Measurements from ENCODE around the gene SPTBN4. TPM values are rescaled to one million over a fixed set of nuclear protein-coding genes. Genes with fewer than 3 reads are reported as not detected.

SPTBN4 gene
- total and polyA plus RNA-seq, 10 of the 15 experiments (the other 5 are each of a cell fraction or from before 2014, with no cell fraction given): 0.04 to 1.1 (median 0.34) TPM; not detected in 1

DNA sequence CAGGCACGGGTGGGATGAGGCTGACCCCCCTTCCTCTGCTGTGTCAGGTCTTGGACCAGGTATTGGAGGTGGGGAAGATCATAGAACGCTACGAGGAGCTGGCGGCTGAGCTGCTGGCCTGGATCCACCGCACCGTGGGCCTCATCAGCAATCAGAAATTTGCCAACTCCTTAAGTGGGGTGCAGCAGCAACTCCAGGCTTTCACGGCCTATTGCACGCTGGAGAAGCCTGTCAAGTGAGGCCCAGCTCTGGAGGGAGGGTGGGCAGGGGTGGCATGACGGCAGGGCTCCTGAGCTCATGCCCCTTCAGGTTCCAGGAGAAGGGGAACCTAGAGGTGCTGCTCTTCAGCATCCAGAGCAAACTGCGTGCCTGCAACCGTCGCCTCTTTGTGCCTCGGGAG is 35.3 kb downstream of the SPTBN4 start:
- Histone ChIP-seq H3K4me2 (ENCODE audit: control insufficient read depth, insufficient read depth) (no peak overlapping the region), H3K27me3 (replicated peaks in 1 of 2; ENCODE audit: control insufficient read depth in 2 of 2, insufficient read depth in 2 of 2, low read length in 1 of 2) (no peaks in the 10 kb centered on the region), H3K36me3 (ENCODE audit: control insufficient read depth in 2 of 2, insufficient read depth in 2 of 2, low read length in 1 of 2) (no peaks in the 10 kb centered on the region), H3K79me2 (ENCODE audit: control insufficient read depth, insufficient read depth, low read length) (no peaks in the 10 kb centered on the region), H3K27ac (ENCODE audit: control insufficient read depth, insufficient read depth) (no peak overlapping the region), H3K9me3 (replicated peaks; ENCODE audit: control insufficient read depth, insufficient read depth, low read length) (no peaks in the 10 kb centered on the region), H3K4me1 (ENCODE audit: control insufficient read depth, insufficient read depth, low read length) (no peaks in the 10 kb centered on the region), H2AFZ (ENCODE audit: control insufficient read depth, low read depth, low read length) (no peak overlapping the region), H3K4me3 (no peak overlapping the region), H3K9ac (ENCODE audit: control insufficient read depth, insufficient read depth, low read length) (no peak overlapping the region), H4K20me1 (ENCODE audit: control insufficient read depth, insufficient read depth) (no peaks in the 10 kb centered on the region)
- DNase-seq (ENCODE audit: low read depth, low spot score): no peak
- BruUV-seq (replicated peaks): no TSS peak
- intact Hi-C loops (cut with micrococcal nuclease; ENCODE audit: unreplicated experiment) (no loop called here), in situ Hi-C loops (cut with MboI) (no loop called here)
- ChIA-PET RAD21 (ENCODE audit: unreplicated experiment) (interaction anchor here (0.9 kb wide), 1 partner anchor 197 kb away, joined by 3 read pairs; no protein-coding TSS in a partner anchor), SMC1A (ENCODE audit: uncharacterized antibody, unreplicated experiment) (no interaction called here), POLR2A (no interaction called here), CTCF (interaction anchor here (0.7 kb wide), 1 partner anchor 24 kb away, joined by 3 read pairs; no protein-coding TSS in a partner anchor)
- WGBS (ENCODE audit: insufficient coverage, insufficient replicate concordance, low lambda C conversion rate, missing lambda C conversion rate): 50% methylated on average over 13 of the region's 13 CpGs
- ATAC-seq: no peak
- FAIRE-seq: no peak
- TF ChIP-seq HCFC1 (IDR thresholded peaks at IDR 0.05; ENCODE audit: low read length) (no peak), HDAC2 (IDR thresholded peaks at IDR 0.05) (no peak), ESRRA (IDR thresholded peaks at IDR 0.05; ENCODE audit: low read length) (no peak), GABPA (IDR thresholded peaks at IDR 0.05; ENCODE audit: low read depth) (no peak), GATAD2B (conservative IDR thresholded peaks at IDR 0.05; ENCODE audit: low read depth) (no peak), NFYB (IDR thresholded peaks at IDR 0.05; ENCODE audit: insufficient read depth, low read depth, low read length) (no peak), NBN (IDR thresholded peaks at IDR 0.05) (no peak), YBX1 (IDR thresholded peaks at IDR 0.05) (no peak), ATF7 (IDR thresholded peaks at IDR 0.05; ENCODE audit: low read depth) (no peak)
- TF ChIP-seq, protein P1, sequence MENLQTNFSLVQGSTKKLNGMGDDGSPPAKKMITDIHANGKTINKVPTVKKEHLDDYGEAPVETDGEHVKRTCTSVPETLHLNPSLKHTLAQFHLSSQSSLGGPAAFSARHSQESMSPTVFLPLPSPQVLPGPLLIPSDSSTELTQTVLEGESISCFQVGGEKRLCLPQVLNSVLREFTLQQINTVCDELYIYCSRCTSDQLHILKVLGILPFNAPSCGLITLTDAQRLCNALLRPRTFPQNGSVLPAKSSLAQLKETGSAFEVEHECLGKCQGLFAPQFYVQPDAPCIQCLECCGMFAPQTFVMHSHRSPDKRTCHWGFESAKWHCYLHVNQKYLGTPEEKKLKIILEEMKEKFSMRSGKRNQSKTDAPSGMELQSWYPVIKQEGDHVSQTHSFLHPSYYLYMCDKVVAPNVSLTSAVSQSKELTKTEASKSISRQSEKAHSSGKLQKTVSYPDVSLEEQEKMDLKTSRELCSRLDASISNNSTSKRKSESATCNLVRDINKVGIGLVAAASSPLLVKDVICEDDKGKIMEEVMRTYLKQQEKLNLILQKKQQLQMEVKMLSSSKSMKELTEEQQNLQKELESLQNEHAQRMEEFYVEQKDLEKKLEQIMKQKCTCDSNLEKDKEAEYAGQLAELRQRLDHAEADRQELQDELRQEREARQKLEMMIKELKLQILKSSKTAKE (IDR thresholded peaks at IDR 0.05; ENCODE audit: low read depth, poor library complexity, severe bottlenecking): no peak
- TF ChIP-seq, protein P2, sequence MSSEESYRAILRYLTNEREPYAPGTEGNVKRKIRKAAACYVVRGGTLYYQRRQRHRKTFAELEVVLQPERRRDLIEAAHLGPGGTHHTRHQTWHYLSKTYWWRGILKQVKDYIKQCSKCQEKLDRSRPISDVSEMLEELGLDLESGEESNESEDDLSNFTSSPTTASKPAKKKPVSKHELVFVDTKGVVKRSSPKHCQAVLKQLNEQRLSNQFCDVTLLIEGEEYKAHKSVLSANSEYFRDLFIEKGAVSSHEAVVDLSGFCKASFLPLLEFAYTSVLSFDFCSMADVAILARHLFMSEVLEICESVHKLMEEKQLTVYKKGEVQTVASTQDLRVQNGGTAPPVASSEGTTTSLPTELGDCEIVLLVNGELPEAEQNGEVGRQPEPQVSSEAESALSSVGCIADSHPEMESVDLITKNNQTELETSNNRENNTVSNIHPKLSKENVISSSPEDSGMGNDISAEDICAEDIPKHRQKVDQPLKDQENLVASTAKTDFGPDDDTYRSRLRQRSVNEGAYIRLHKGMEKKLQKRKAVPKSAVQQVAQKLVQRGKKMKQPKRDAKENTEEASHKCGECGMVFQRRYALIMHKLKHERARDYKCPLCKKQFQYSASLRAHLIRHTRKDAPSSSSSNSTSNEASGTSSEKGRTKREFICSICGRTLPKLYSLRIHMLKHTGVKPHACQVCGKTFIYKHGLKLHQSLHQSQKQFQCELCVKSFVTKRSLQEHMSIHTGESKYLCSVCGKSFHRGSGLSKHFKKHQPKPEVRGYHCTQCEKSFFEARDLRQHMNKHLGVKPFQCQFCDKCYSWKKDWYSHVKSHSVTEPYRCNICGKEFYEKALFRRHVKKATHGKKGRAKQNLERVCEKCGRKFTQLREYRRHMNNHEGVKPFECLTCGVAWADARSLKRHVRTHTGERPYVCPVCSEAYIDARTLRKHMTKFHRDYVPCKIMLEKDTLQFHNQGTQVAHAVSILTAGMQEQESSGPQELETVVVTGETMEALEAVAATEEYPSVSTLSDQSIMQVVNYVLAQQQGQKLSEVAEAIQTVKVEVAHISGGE (CRISPR knock-in tag; IDR thresholded peaks at IDR 0.05): no peak
